Karpas-422 (cell line): ENCODE data around the gene AMOTL1. TPM values are rescaled to one million over a fixed set of nuclear protein-coding genes. Genes with fewer than 3 reads are reported as not detected.

Experiments used
- DNase-seq: peaks from one replicate; pipeline ENCODE4 v3.0.0-alpha.2; 2015
- H2AFZ ChIP-seq: fragments of 200-600 bp; sonication (generic); 2 replicates; pipeline ENCODE4 v1.6.1; 2014; ENCODE audit warnings: antibody characterized with exemption, low read length, mixed read lengths
- H3K27ac ChIP-seq: fragments of 200-600 bp; sonication (generic); 2 replicates; pipeline ENCODE4 v1.5.1; 2014; ENCODE audit warnings: mild to moderate bottlenecking, low read length, moderate library complexity
- H3K27me3 ChIP-seq: fragments of 200-600 bp; sonication (generic); 2 replicates; pipeline ENCODE4 v1.6.1; 2014; ENCODE audit warnings: low read length, mixed read lengths
- H3K36me3 ChIP-seq: fragments of 200-600 bp; sonication (generic); 2 replicates; pipeline ENCODE4 v1.6.1; 2014; ENCODE audit warnings: low read length, mixed read lengths; ENCODE audit not compliant: insufficient read depth
- H3K4me1 ChIP-seq: fragments of 200-600 bp; sonication (generic); 2 replicates; pipeline ENCODE4 v1.6.1; 2014; ENCODE audit warnings: mild to moderate bottlenecking, low read length, mixed read lengths
- H3K4me2 ChIP-seq: fragments of 200-600 bp; sonication (generic); 2 replicates; pipeline ENCODE4 v1.6.1; 2014; ENCODE audit warnings: low read length, low read depth, mild to moderate bottlenecking; ENCODE audit not compliant: poor library complexity, severe bottlenecking
- H3K4me3 ChIP-seq: fragments of 200-600 bp; sonication (generic); 2 replicates; pipeline ENCODE4 v1.5.1; 2014; ENCODE audit warnings: mild to moderate bottlenecking, antibody characterized with exemption, low read length, mixed read lengths
- H3K79me2 ChIP-seq: fragments of 200-600 bp; sonication (generic); 2 replicates; pipeline ENCODE4 v1.6.1; 2014; ENCODE audit warnings: mild to moderate bottlenecking, low read length, mixed read lengths
- H3K9ac ChIP-seq: fragments of 200-600 bp; sonication (generic); 2 replicates; pipeline ENCODE4 v1.6.0; 2014; ENCODE audit warnings: low read length
- H3K9me2 ChIP-seq: fragments of 200-600 bp; sonication (generic), shearing (Covaris generic); replicated peaks from 2 replicates; pipeline ENCODE4 v1.6.0; 2014; ENCODE audit warnings: mild to moderate bottlenecking, low read length, moderate library complexity; ENCODE audit not compliant: insufficient read depth
- H3K9me3 ChIP-seq: fragments of 300-700, 200-600 bp; sonication (generic); 2 replicates; pipeline ENCODE4 v1.6.1; 2014; ENCODE audit warnings: low read length, mixed read lengths
- H4K20me1 ChIP-seq: fragments of 200-600 bp; sonication (generic); 2 replicates; pipeline ENCODE4 v1.6.1; 2014; ENCODE audit warnings: mild to moderate bottlenecking, antibody characterized with exemption, low read length, low read depth; ENCODE audit not compliant: insufficient read depth
- total RNA-seq: library from RNA; depleted of rRNA; stranded (reverse); fragments of >200 nt; shearing (Covaris generic); gene quantifications from 2 replicates; pipeline ENCODE4 v1.2.3, GENCODE V29; 2014; ENCODE audit warnings: low replicate concordance

The AMOTL1 gene
- total RNA-seq, 1 experiment from 2014 or later, result 0.04 TPM

DNA sequence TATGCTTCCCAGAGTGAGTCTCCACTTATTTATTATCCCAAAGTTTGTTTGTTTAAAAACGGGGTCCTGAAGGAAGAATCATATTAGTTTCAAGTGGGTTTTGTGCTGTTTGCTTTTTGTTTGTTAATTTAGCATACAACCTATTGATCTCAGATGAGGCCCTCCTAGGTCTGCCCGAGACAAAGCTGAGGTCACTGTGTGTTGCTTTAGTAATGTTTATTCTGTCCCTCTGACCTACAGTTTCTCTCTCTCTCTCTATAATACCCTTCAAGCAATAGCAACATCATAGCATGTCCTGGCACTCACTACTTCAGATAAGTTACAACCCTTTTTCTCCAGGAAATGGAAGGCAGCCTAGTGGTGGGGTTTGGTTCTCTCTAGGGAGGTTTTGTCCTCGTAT, 63.4 kb downstream of the AMOTL1 start:
- no peaks in the 10 kb centered on the region for H3K36me3 ChIP-seq
- H3K9me3 ChIP-seq, result no peaks in the 10 kb centered on the region
- no peak overlapping the region for H3K9ac ChIP-seq
- no peak overlapping the region for H2AFZ ChIP-seq
- H3K27ac ChIP-seq, result no peak overlapping the region
- H4K20me1 ChIP-seq, result no peaks in the 10 kb centered on the region
- no peak overlapping the region for H3K4me2 ChIP-seq
- H3K79me2 ChIP-seq, result no peaks in the 10 kb centered on the region
- no peaks in the 10 kb centered on the region for H3K4me1 ChIP-seq
- no peaks in the 10 kb centered on the region for H3K9me2 ChIP-seq
- DNase-seq, result no peak
- H3K27me3 ChIP-seq, result no peaks in the 10 kb centered on the region
- no peak overlapping the region for H3K4me3 ChIP-seq

DNA sequence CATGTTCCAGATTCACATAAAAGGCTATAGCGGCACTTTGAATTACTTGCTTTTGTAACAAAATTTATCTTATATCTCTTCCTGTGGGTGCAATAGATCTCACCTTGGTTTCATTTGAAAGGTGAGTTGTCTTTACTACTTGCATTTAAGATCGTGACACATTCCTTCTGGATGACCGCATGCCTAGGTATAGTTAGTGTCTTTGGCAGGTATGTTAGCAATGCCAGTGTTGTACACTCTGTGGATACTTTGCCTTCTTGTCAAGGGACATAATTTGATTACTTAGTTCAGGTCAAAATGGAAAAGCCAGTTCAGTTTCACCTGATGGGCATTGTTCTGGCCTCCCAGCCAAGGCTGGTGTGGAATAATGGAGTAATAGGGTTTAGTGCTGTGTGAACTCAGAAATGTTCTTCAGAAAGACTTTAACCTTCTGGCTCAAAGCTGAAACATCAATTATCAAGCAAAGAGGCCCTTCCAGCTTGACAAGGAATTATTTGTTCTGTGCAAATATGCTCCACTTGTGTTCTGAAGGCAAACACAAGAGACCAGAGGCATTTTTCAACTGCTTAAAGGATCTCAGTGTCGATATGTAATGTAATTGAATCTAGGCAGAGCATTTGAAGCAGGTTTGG, 64.6 kb downstream of the AMOTL1 start:
- no peak overlapping the region for H3K27ac ChIP-seq

GRCh38 chr11:94834911-94835593, 66.9 kb downstream of the AMOTL1 start:
- H3K4me2 ChIP-seq, result no peak overlapping the region
- H3K27me3 ChIP-seq, result no peaks in the 10 kb centered on the region
- H3K9ac ChIP-seq, result no peak overlapping the region
- no peak for DNase-seq
- no peaks in the 10 kb centered on the region for H3K4me1 ChIP-seq
- no peak overlapping the region for H3K27ac ChIP-seq
- no peaks in the 10 kb centered on the region for H3K9me3 ChIP-seq
- no peaks in the 10 kb centered on the region for H3K9me2 ChIP-seq
- no peak overlapping the region for H2AFZ ChIP-seq
- no peaks in the 10 kb centered on the region for H3K36me3 ChIP-seq
- H3K79me2 ChIP-seq, result no peaks in the 10 kb centered on the region
- H3K4me3 ChIP-seq, result no peak overlapping the region
- H4K20me1 ChIP-seq, result no peaks in the 10 kb centered on the region

More for the DNA sequence above, 64.6 kb downstream of the AMOTL1 start:
- no peaks in the 10 kb centered on the region for H3K36me3 ChIP-seq
- no peaks in the 10 kb centered on the region for H3K4me1 ChIP-seq
- DNase-seq, result no peak
- H3K4me2 ChIP-seq, result no peak overlapping the region
- no peak overlapping the region for H2AFZ ChIP-seq
- no peaks in the 10 kb centered on the region for H3K27me3 ChIP-seq
- H3K9ac ChIP-seq, result no peak overlapping the region
- H3K79me2 ChIP-seq, result no peaks in the 10 kb centered on the region
- H3K4me3 ChIP-seq, result no peak overlapping the region
- H3K9me3 ChIP-seq, result no peaks in the 10 kb centered on the region
- H4K20me1 ChIP-seq, result no peaks in the 10 kb centered on the region
- no peaks in the 10 kb centered on the region for H3K9me2 ChIP-seq

GRCh38 chr11:94835594-94835927, 67.4 kb downstream of the AMOTL1 start:
- Histone ChIP-seq H3K9ac (no peak overlapping the region), H3K9me2 (no peaks in the 10 kb centered on the region), H3K4me1 (no peaks in the 10 kb centered on the region), H3K27me3 (no peaks in the 10 kb centered on the region), H3K36me3 (no peaks in the 10 kb centered on the region), H3K79me2 (no peaks in the 10 kb centered on the region), H3K4me3 (no peak overlapping the region), H3K9me3 (no peaks in the 10 kb centered on the region), H4K20me1 (no peaks in the 10 kb centered on the region), H3K27ac (no peak overlapping the region), H3K4me2 (no peak overlapping the region), H2AFZ (no peak overlapping the region)
- no peak for DNase-seq

- no peaks in the 10 kb centered on the region for H3K27me3 ChIP-seq
- no peaks in the 10 kb centered on the region for H4K20me1 ChIP-seq
- H2AFZ ChIP-seq, result no peak overlapping the region
- H3K9me2 ChIP-seq, result no peaks in the 10 kb centered on the region
- H3K9ac ChIP-seq, result no peak overlapping the region
- no peaks in the 10 kb centered on the region for H3K9me3 ChIP-seq
- no peaks in the 10 kb centered on the region for H3K36me3 ChIP-seq
- H3K4me3 ChIP-seq, result no peak overlapping the region
- no peak overlapping the region for H3K4me2 ChIP-seq
- H3K4me1 ChIP-seq, result no peaks in the 10 kb centered on the region
- H3K79me2 ChIP-seq, result no peaks in the 10 kb centered on the region
- no peak overlapping the region for H3K27ac ChIP-seq
- DNase-seq, result no peak
Measured at GRCh38 chr11:94837317-94837716, 69.2 kb downstream of the AMOTL1 start.

- Histone ChIP-seq H2AFZ (no peak overlapping the region), H3K4me3 (no peak overlapping the region), H3K79me2 (no peaks in the 10 kb centered on the region), H3K27me3 (no peaks in the 10 kb centered on the region), H3K9ac (no peak overlapping the region), H4K20me1 (no peaks in the 10 kb centered on the region), H3K27ac (no peak overlapping the region), H3K9me3 (no peaks in the 10 kb centered on the region), H3K36me3 (no peaks in the 10 kb centered on the region), H3K4me2 (no peak overlapping the region), H3K9me2 (no peaks in the 10 kb centered on the region), H3K4me1 (no peaks in the 10 kb centered on the region)
- no peak for DNase-seq
Measured at GRCh38 chr11:94838027-94838731, 70.0 kb downstream of the AMOTL1 start.

DNA sequence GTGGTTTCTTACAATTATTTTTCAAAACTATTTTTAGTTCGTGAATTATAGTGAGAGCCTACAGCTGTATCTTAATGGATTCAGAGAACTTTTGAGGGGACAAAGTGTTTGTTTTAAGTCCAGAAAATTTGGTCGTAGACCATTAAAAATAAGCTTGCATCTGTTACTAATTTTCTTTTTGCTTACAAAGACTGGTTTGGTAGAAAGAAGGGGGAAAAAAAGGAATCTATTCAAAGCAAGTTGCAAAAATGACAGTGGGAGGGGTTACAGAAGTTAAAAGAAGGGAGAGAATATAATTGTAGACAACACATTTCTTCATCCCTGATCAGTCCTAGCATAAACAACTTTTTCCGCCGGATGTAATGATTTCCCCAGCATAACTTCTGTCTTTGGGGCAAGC, 72.1 kb downstream of the AMOTL1 start:
- H3K36me3 ChIP-seq, result no peaks in the 10 kb centered on the region
- DNase-seq, result no peak
- H3K4me2 ChIP-seq, result no peak overlapping the region
- H3K9me2 ChIP-seq, result no peaks in the 10 kb centered on the region
- H3K9me3 ChIP-seq, result no peaks in the 10 kb centered on the region
- H4K20me1 ChIP-seq, result no peaks in the 10 kb centered on the region
- no peak overlapping the region for H2AFZ ChIP-seq
- H3K9ac ChIP-seq, result no peak overlapping the region
- H3K79me2 ChIP-seq, result no peaks in the 10 kb centered on the region
- no peaks in the 10 kb centered on the region for H3K4me1 ChIP-seq
- no peak overlapping the region for H3K27ac ChIP-seq
- no peak overlapping the region for H3K4me3 ChIP-seq
- H3K27me3 ChIP-seq, result no peaks in the 10 kb centered on the region

DNA sequence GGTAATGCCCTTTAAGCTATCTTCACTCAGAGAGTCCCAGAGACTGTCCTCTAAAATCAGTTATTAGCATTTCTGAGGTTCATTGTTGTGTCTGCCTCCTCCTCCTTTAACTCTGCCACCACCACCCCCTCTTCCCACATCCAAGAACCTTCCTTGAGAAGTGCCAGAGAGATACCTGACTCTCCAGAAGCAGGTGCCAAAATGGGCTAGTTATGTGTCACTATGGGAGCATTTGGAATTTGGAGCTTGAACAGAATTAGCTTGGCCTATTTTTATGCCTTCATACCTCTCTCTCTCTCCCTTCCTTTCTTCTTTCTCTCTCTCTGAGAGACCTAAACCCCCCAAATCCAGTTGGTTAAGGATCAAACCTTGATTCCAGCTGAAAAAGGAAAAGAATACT, 75.9 kb downstream of the AMOTL1 start:
- no peaks in the 10 kb centered on the region for H3K36me3 ChIP-seq
- no peaks in the 10 kb centered on the region for H3K9me2 ChIP-seq
- H3K9me3 ChIP-seq, result no peaks in the 10 kb centered on the region
- no peak overlapping the region for H2AFZ ChIP-seq
- no peak for DNase-seq
- no peak overlapping the region for H3K4me3 ChIP-seq
- H3K4me2 ChIP-seq, result no peak overlapping the region
- H3K27ac ChIP-seq, result no peak overlapping the region
- H3K27me3 ChIP-seq, result no peaks in the 10 kb centered on the region
- no peaks in the 10 kb centered on the region for H4K20me1 ChIP-seq
- H3K79me2 ChIP-seq, result no peaks in the 10 kb centered on the region
- H3K4me1 ChIP-seq, result no peaks in the 10 kb centered on the region
- H3K9ac ChIP-seq, result no peak overlapping the region
